Endodermal cell (in vitro differentiated cells): ENCODE measurements around the gene KRT3. TPM values are rescaled to one million over a fixed set of nuclear protein-coding genes. Genes with fewer than 3 reads are reported as not detected.

Experiments
- DNase-seq: peaks from one replicate; pipeline ENCODE4 v3.0.0-alpha.2; 2017
- H3K27ac ChIP-seq: 2 replicates; pipeline ENCODE4 v1.5.1; 2013; ENCODE audit warnings: mild to moderate bottlenecking, low read depth, low read length, moderate library complexity
- H3K27me3 ChIP-seq: 2 replicates; pipeline ENCODE4 v1.6.1; 2013; ENCODE audit warnings: mild to moderate bottlenecking, low read length, moderate library complexity; ENCODE audit not compliant: insufficient read depth, control insufficient read depth, poor library complexity, severe bottlenecking
- H3K36me3 ChIP-seq: 2 replicates; pipeline ENCODE4 v1.7.0; 2013; ENCODE audit warnings: mild to moderate bottlenecking, low read length, moderate library complexity; ENCODE audit not compliant: control insufficient read depth, insufficient read depth
- H3K4me1 ChIP-seq: one replicate; pipeline ENCODE4 v1.7.0; 2013; ENCODE audit warnings: low read length; ENCODE audit not compliant: control insufficient read depth, insufficient read depth
- H3K4me3 ChIP-seq: 2 replicates; pipeline ENCODE4 v1.5.1; 2013; ENCODE audit warnings: mild to moderate bottlenecking, low read length, moderate library complexity
- H3K9ac ChIP-seq: 2 replicates; pipeline ENCODE4 v1.6.1; 2013; ENCODE audit warnings: mild to moderate bottlenecking, low read length, moderate library complexity; ENCODE audit not compliant: poor library complexity, severe bottlenecking; ENCODE audit errors: extremely low read depth
- H3K9me3 ChIP-seq: 2 replicates; pipeline ENCODE4 v1.6.1; 2013; ENCODE audit warnings: mild to moderate bottlenecking, low read length, moderate library complexity; ENCODE audit not compliant: control insufficient read depth
- H3K27ac Mint-ChIP-seq: 2 replicates; pipeline ENCODE4 v1.8.0; 2020; ENCODE audit warnings: mixed read lengths
- H3K27me3 Mint-ChIP-seq: 2 replicates; pipeline ENCODE4 v1.8.0; 2021; ENCODE audit warnings: mild to moderate bottlenecking, mixed read lengths; ENCODE audit not compliant: insufficient read depth
- H3K36me3 Mint-ChIP-seq: 2 replicates; pipeline ENCODE4 v1.8.0; 2020; ENCODE audit warnings: low read depth, mixed read lengths
- H3K4me1 Mint-ChIP-seq: 2 replicates; pipeline ENCODE4 v1.8.0; 2020; ENCODE audit warnings: mixed read lengths
- H3K4me3 Mint-ChIP-seq: 2 replicates; pipeline ENCODE4 v1.8.0; 2020; ENCODE audit warnings: mild to moderate bottlenecking, moderate library complexity, mixed read lengths
- H3K9me3 Mint-ChIP-seq: 2 replicates; pipeline ENCODE4 v1.8.0; 2020; ENCODE audit warnings: mild to moderate bottlenecking, mixed read lengths
- CTCF ChIP-seq: fragments of 200-600 bp; sonication (generic); conservative IDR thresholded peaks from 2 replicates; pipeline ENCODE4 v1.5.0; 2021; ENCODE audit warnings: antibody characterized with exemption, mild to moderate bottlenecking
- WGBS, 2 experiments: methylation state at CpG; one replicate each; pipeline versions ENCODE4 v1.1.5 to v1.1.7; 2013; ENCODE audit warnings: missing lambda C conversion rate in 2 of 2, mixed read lengths in 1 of 2; ENCODE audit not compliant: insufficient coverage in 1 of 2, insufficient read length in 1 of 2; 5-methylcytosine and 5-hydroxymethylcytosine counted together
- total RNA-seq, 2 donors: library from RNA; stranded (reverse); fragmentation: NEBNext Ultra II Directional in 1 of 2; extraction: Animal tissue kit (Norgen Biotek cat#: 25700) in 1 of 2; gene quantifications; 2 replicates in 1 of 2; 3 replicates in 1 of 2; pipeline ENCODE4 v1.2.1, GENCODE V29; 2021

Gene KRT3
- total RNA-seq, 2 donors from 2014 or later: not detected

- Histone ChIP-seq H3K4me3 (no peak overlapping the region), H3K27ac (no peak overlapping the region), H3K4me1 (no peaks in the 10 kb centered on the region), H3K9me3 (no peaks in the 10 kb centered on the region), H3K27me3 (no peaks in the 10 kb centered on the region), H3K36me3 (no peaks in the 10 kb centered on the region), H3K9ac (peak overlapping the region; percentile 32)
- peaks cover 11% of the 10 kb centered on the region for H3K27me3 Mint-ChIP-seq
- H3K36me3 Mint-ChIP-seq: no peaks in the 10 kb centered on the region
- no peak for DNase-seq
- H3K4me1 Mint-ChIP-seq: peaks cover 8% of the 10 kb centered on the region
- 90 to 95% methylated on average over 9 to 11 of the region's 11 CpGs for WGBS, 2 experiments
- peak; percentile 16 for TF ChIP-seq CTCF
- H3K27ac Mint-ChIP-seq: peak overlapping the region; percentile 38
- no peaks in the 10 kb centered on the region for H3K9me3 Mint-ChIP-seq
- no peak overlapping the region for H3K4me3 Mint-ChIP-seq
Measured at GRCh38 chr12:52826611-52827498, 30.9 kb upstream of the KRT3 start.

- Histone ChIP-seq H3K27me3 (no peaks in the 10 kb centered on the region), H3K4me1 (no peaks in the 10 kb centered on the region), H3K4me3 (no peak overlapping the region), H3K9me3 (no peaks in the 10 kb centered on the region), H3K9ac (no peak overlapping the region), H3K36me3 (no peaks in the 10 kb centered on the region), H3K27ac (no peak overlapping the region)
- no peak for DNase-seq
- no peak for TF ChIP-seq CTCF
- H3K27me3 Mint-ChIP-seq: peaks cover 13% of the 10 kb centered on the region
- no peaks in the 10 kb centered on the region for H3K9me3 Mint-ChIP-seq
- 90 to 96% methylated on average over 4 of the region's 4 CpGs for WGBS, 2 experiments
- no peak overlapping the region for H3K27ac Mint-ChIP-seq
- no peak overlapping the region for H3K4me3 Mint-ChIP-seq
- H3K36me3 Mint-ChIP-seq: no peaks in the 10 kb centered on the region
- peaks cover 8% of the 10 kb centered on the region for H3K4me1 Mint-ChIP-seq
Measured at GRCh38 chr12:52825961-52826360, 30.0 kb upstream of the KRT3 start.

- Histone ChIP-seq H3K27me3 (no peaks in the 10 kb centered on the region), H3K36me3 (no peaks in the 10 kb centered on the region), H3K9me3 (no peaks in the 10 kb centered on the region), H3K27ac (no peak overlapping the region), H3K4me3 (no peak overlapping the region), H3K4me1 (no peaks in the 10 kb centered on the region), H3K9ac (no peak overlapping the region)
- no peak for DNase-seq
- TF ChIP-seq CTCF: no peak
- peaks cover 8% of the 10 kb centered on the region for H3K4me1 Mint-ChIP-seq
- no peaks in the 10 kb centered on the region for H3K9me3 Mint-ChIP-seq
- H3K36me3 Mint-ChIP-seq: no peaks in the 10 kb centered on the region
- no peak overlapping the region for H3K27ac Mint-ChIP-seq
- WGBS, 2 experiments: 89 to 95% methylated on average over 3 to 5 of the region's 5 CpGs
- H3K27me3 Mint-ChIP-seq: peaks cover 12% of the 10 kb centered on the region
- no peak overlapping the region for H3K4me3 Mint-ChIP-seq
Measured at GRCh38 chr12:52824741-52825410, 29.0 kb upstream of the KRT3 start.
